Measurements from ENCODE around the gene C12orf56. TPM values are rescaled to one million over a fixed set of nuclear protein-coding genes. Genes with fewer than 3 reads are reported as not detected.
A peak's percentile ranks its signal among the peaks of the same experiment; 100 is the strongest.
"Not testable (repeated sequence)": the region's sequence is repeated elsewhere in the genome, so short reads cannot be mapped to it uniquely, and the experiment has no call there.

C12orf56 gene
- total RNA-seq, 1 donor from 2014 or later = 3.3 TPM

DNA sequence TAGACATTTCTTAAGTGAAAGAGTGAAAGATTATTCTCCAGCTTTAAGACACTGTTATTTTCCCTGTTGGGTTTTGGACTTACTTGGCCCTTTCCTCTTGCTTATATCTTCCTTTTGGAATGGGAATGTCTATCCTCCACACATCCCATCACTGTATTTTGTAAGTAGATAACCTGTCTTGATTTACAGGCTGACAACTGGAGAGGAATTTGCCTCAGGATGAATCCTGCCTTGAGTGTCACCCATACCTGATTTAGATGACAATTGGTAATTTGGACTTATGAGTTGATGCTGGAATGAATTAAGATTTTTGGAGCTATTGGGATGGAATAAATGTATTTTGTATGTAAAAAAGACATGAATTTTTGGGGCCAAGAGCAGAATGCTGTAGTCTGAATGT lies 94.3 kb downstream of the C12orf56 start:
- no peak for ATAC-seq

DNA sequence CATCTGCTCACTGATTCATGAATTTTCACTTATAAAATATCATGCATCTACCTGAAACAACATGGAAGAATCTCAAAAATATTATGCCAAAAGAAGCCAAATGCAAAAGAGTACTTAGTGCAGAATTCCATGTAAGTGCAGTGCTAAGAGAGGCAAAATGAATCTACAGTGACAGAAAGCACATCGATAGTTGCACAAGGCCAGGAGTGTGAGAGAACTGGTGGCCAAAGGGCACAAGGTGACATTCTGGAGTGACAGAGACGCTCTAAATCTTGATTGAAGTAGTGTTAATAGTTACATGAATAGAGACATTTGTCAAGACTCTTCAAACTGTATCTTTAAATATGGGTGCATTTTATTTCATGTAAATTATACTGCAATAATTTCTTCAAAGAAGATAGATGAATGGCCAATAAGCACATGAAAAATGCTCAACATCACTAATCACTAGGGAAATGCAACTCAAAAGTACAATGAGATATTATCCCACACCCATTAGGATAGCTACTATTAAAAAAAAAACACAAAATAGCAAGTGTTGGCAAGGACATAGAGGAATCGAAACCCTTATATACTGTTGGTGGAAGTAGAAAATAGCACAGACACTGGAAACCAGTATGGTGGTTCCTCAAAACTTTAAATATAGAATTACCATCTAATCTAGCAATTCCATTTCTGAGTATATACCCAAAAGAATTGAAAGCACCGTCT lies 96.7 kb downstream of the C12orf56 start:
- ATAC-seq = no peak

DNA sequence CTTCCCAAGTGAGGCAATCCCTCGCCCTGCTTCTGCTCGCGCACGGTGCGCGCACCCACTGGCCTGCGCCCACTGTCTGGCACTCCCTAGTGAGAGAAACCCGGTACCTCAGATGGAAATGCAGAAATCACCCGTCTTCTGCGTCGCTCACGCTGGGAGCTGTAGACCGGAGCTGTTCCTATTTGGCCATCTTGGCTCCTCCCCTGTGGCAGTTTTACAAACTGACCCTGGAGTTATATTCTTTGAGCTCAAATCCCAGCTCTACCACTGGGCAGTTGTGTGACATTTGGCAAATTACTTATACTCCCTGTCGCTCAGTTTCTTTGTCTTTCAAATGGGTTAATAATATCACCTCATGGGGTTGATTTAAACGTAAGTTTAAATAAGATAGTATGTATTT lies 97.4 kb downstream of the C12orf56 start:
- ATAC-seq = not testable (repeated sequence)

DNA sequence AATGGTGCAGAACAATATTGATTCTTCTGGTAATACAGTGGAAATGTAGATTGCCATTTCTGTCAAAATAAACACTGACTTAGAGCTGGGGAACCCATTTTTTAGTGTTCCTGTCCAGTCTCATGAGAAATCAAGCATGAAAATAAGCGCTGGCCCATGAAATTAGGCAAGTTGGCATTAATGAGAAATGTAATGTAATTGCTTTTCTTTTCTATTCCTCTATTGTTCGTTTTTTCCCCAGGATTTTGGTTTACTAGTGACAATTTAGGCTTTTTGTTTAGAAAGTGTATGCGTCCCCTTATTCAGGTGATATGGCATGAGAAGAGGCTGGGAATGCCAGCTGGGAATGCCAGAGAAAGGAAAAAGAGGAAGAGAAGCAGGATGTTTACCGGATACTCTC lies 104.0 kb downstream of the C12orf56 start:
- ATAC-seq = no peak

DNA sequence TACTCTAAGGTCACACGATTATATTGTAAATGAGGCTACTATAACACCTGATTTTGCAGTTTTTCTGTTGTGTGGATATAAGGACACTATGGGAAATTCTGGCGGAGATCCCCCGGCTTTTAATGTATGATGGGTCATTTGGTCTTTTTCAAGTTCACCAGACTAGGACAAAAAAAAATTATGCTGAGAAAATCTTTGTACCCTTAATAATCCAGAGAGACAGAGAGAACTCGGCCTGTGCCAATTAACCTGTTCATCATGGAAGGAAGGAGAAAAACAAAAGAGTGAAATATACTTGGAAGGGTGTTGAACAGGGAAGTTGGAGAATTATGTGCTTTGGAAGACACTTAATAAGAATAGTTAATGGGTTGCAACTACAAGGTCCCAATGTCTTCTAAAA lies 106.3 kb downstream of the C12orf56 start:
- no peak for ATAC-seq

DNA sequence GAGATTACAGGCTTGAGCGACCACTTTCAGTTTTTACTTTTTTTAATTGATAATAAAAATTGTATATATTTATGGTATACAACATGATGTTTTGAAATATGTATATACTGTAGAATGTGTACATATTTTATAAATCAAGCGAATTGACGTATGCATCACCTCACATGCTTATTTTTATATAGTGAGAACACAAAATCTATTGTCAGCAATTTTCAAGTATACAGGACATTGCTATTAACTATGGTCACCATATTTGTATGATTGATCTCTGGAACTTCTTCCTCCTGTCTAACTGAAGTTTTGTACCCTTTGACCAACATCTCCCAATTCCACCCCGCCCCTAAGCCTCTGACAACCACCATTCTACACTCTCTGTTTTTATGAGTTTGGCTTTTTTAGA lies 112.1 kb downstream of the C12orf56 start:
- no peak for ATAC-seq

DNA sequence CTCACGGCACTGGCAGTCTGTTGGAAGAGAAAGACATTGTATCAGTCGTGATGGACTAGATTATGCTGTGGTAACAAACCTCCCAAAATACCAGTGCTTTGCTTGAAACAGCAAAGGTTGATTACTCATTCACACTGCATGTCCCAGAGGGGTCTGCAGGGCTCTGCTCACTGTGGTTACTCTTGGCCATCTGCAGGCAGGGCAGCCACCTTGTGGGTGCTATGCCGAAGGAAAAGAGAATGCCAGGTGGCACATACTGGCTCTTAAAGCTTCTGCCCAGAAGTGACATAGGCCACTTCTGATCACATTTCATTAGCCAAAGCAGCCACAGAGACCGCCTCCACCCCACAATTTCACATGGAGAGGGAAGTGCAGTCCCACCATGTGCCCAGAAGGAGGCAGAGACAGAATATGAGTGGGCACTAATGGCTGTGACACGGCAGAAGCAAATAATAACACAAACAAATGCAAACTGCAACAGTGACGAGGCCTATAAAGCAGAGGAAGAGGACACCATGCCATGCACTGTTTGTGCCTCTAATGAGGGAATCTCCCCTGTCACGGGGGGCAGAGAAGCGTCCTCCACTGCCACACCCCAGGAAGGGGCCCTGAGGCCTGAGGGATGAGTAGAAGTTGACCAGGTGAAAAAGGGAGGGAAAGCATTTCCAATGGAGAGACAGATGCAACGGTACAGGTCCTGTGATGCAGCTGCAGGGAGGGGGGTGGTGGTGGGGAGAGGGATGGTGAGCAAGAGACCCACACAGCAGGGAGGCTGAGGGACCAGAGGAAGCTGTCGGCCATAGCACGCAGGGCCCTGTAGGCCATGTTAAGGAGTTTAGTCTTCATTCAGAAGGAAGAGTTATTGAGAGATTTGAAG lies 116.8 kb downstream of the C12orf56 start:
- peak; percentile 66 for ATAC-seq

DNA sequence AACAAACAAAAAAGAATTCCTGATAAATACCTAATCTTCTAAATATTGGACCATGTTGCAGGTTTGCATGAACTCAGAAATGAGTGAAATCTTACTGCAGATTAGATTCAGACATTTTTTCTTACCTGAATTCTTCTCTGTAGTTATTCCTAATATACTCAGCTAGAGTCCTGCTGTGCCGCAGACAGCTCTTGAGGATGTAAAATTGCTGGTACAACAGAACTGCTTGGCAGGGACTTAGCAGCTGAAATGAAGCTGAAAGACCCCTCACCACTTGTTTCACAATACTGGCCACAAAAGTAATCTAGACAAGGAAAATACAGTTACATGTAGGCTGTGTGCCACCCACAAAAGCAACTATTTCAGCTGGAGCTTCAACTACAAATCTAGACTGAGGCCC lies 120.1 kb downstream of the C12orf56 start:
- no peak for ATAC-seq

DNA sequence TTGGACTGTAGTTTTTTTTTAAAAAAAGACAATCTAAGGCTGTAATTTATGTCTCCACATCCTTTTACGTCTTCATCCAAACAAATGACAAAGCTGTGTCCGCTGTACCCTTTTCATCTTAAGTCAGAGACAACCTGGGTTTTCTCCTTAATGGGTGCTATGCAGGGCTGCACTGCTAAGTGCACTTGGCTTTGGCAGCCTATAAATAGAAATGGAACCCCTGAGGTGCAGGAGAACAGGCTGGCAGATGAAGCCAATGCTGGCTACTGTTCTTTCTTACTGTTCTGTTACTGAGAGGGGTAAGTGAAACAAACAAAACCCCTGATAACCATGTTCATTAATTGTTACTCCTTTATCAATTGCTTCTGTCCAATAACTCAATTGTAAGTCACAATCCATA lies 121.4 kb downstream of the C12orf56 start:
- ATAC-seq = no peak

DNA sequence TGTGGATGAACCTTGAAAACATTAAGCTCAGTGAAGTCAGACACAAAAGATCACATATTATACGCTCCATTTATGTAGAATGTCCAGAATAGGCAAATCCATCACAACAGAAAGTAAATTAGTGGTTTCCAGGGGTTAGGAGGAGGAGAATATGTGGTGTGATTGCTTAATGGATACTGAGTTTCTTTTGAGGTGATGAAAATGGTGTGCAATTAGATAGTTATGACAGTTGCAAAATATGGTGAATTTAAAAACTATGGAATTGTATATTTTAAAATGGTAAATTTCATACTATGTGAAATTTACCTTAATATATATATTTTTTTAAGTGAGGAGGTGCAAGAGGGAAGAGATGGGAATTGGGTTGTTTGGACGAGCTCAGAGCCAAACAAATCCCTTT lies 122.1 kb downstream of the C12orf56 start:
- no peak for ATAC-seq

DNA sequence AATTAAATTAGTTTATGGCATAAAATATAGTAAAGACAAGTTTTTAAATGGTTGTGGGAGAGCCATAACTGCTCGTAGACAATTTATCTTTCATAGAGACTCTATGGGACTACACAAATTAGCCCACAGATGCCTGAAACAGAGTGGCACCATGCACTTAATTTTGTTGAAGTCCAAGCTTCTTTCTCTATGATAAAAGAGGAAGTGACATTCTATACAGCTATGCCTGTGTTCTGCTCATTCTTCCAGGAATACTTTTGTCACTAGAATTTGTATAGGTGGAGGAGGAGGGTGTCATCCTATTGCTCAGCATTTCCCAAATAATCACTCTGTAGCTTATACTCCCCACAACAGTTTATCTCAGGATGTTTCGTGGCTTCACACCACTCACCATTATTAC lies 124.7 kb downstream of the C12orf56 start:
- ATAC-seq = no peak

DNA sequence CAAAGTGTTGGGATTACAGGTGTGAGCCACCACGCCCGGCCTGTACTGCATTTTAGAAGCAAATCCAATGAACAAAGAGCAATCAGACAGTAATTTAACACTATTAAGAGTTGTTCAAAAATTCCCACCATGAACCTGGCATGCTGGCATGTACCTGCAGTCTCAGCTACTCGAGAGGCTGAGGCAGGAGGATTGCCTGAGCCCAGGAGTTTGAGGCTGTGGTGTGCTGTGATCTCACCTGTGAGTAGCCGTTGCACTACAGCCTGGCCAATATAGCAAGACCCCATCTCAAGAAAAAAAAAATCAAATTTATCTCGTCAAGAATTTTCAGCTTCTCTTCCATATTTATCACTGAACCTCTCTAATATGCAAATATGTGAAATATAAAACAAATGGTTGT lies 128.7 kb downstream of the C12orf56 start:
- ATAC-seq = no peak

DNA sequence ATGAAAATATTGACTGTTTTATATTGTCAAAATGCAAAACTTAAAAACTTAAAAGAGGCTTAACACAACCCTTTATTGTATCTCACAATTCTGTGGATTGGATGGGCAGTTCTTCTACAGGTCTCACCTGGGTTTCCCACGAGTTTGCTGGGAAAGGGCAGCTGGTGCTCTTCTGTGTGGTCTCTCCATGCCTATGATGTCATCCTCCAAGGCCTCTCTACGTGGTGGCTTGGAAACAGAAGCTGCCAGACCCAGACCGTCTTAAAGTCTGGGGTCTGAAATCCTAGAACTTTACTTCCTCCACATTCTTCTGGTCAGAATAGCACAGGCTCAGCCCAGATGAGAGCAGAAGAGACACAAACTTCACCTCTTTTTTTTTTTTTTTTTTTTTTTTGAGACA lies 132.0 kb downstream of the C12orf56 start:
- no peak for ATAC-seq

DNA sequence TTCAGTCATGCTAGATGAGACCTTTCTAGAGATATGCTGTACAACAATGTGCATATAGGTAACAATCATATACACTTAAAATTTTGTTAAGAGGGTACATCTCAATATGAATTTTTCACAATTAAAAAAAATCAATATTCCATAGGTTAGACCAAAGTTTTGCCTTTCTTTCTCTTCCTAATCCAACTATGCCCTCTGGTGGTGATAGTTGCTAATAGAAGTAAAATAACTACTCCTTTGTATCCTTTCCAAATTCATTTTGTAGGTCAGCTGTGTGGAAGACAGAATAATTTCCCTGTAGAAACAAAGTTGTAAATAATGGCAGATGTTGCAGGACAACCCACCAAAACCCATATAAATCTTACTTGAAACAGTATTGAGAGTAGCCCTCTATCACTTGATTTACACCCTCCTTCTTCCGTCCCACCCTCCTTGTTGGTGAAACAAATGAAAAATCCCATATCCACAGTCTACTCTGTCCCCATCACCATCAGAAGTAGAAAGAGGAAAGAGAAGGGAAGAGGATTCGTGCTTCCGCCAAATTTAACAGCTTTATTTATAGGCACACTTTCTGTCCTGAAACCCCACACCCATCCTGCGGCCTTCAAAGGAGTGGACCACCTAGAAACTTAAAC lies 134.3 kb downstream of the C12orf56 start:
- peak; percentile 50 for ATAC-seq

DNA sequence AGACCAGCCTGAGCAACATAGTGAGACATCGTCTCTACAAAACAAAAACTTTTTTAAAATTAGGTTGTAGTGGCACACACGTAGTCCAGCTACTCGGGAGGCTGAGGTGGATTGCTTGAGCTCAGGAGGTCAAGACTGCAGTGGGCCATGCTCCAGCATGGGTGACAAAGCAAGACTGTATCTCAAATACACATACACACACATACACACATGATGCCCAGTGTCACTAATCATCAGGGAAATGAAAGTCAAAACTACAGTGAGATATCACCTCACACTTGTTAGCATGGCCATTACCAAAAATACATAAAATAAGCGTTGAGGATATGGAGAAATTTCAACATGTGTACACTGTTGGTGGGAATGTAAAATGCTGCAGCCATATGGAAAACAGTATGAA lies 135.3 kb downstream of the C12orf56 start:
- ATAC-seq = no peak

DNA sequence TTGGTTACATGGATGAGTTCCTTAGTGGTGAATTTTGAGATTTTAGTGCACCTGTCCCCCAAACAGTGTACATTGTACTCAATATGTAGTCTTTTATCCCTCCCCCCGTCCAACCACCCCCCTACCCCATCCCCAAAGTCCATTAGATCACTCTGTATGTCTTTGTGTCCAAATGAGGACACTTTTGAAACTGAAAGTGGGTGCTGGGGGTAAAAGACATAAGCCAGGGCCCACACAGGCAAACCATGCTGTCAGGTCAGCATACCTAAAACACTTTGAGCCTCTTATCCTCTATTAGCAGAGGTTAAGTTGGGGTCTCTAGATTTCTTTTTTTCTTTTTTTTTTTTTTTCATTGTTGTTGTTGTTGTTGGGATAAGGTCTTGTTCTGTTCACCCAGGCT lies 137.2 kb downstream of the C12orf56 start:
- ATAC-seq = no peak

DNA sequence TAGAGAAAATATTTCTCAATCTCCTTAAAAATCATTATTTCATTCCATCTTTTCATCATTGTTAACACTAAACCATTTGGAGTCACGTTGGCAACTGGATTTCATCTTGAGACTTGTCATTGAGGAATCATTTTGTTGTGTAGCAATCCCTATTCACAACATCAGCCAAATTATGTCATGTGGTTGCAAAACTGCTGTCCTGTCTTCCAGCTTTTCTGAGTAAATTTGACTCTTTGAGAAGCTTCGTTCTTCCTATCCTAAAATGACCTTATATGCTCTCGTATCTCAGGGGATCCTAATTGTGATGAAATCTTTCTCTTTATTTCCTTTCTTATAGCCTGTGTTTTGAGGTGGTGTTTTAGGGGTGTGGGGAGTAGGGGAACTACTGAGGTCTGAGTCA lies 137.9 kb downstream of the C12orf56 start:
- no peak for ATAC-seq

DNA sequence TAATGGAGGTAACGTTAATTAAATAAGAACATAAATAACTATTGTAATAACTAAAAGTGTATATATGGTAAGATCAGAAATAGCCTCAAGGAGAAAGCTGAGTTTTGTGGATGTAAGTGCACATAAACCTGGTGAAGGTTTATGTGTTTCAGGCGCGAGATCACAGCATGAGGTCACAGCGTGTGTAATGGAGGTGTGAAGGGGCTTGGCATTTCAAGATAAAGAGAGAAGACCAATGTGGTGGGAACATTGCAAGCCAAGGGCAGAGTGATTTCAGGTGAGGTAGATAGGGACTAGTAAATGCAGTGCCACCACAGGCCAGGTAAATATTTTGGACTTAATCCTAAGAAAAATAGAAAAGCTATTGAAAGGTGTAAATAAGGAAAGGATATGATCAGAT lies 146.7 kb downstream of the C12orf56 start:
- ATAC-seq = no peak

DNA sequence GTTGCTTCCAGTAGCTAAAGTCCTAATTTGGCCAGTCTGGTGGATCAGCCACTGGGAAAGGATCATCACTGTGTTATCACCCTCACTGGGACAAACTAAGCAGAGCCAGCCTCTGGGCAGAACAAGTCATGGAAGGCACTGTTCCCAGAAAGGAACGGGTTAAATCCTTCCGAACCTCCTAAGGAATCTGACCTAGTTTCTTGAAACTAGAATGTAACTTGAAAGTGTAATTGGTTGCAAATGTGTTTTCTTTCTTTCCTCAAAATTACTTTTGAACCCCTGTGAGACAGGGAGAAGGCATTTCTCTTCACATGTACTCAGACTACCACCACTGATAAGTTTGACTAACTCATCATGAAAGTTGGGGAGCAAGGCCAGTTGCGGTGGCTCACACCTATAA lies 149.8 kb downstream of the C12orf56 start:
- ATAC-seq = no peak

DNA sequence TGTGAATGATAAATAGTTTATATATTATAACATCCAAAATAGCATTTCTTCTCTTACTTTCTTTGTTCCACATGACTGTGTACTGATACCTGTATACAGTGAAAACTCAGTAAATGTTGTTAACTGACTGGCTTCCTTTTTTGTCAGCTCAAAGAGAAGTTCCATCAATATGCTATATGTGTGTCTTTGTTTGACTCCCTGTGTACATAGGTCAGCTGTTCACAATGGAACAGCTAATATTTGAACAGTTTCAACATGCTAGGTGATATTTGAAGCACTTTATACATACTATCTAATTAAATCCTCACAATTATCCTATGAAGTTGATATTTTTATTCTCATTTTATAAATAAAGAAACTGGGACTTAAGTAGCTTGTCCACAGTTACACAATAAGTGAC lies 153.2 kb downstream of the C12orf56 start:
- no peak for ATAC-seq

DNA sequence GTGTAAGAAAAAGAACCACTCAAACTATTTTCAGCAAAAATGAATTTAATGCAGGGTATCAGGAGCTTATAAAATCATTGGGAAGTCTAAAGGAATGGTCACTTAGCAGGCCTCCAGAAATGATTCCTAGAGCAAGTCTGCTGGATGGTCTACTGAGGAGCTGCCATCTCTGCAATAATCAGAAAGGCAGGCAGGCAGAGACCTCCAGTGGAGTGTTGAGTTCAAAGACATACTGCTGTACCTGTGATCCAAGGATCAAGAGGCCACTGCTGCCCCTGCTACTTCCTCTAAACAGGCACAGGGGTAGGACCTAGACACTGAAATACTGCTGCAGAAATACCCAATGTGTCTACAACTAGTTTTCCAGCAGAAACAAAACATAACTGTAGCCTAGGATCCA lies 154.0 kb downstream of the C12orf56 start:
- peak; percentile 20 for ATAC-seq

DNA sequence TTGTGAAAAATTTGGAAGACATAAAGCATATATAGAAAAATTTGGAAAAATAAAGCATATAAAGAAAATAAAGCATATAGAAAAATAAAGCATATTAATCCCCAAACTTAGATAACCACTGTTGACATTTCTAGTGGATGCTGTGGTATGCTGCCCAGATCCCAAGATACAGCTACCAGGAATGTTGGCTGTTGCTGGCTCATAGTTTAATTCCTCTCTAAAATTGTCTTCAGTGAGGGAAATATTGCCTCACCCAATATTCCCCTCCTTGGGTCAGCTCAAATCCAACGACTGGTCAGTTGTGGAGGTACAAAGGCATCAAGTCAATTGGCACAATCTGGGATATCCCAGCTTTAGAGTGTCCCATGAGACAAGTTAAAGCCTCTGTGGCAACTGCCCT lies 158.4 kb downstream of the C12orf56 start:
- no peak for ATAC-seq

DNA sequence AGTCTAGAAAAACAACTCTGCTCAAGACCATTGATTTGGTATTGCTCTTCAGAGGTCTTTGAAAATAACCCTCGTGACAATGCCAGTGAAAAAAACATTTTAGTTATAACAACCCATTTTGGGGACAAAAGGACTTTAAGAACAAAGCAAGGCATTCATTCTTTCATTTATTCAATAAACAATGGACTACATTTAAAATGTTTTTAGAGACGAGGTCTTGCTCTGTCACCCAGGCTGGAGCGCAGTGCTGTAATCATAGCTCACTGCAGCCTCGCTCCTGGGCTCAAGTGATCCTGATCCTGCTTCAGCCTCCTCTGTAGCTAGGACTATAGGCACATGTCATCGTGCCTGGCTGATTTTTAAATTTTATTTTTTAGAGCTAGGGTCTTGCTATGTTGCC lies 160.8 kb downstream of the C12orf56 start:
- ATAC-seq = no peak

DNA sequence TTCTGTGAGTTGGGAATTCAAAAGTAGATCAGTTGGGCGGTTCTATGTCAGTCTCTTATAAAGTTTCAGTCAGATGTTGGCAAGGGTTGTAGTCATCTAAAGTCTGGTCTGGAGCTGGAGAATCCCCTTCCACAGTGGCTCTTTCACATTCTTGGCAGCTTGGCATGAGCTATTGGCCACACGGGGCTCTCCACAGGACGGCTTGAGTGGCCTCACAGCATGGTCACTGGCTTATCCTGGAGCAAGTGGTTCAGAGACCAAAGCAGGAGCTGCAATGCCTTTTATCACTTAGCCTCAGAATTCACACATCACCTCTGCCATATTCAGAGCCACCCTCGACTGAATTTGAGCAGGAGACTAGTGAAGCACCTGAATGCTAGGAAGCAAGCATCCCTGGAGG lies 161.3 kb downstream of the C12orf56 start:
- no peak for ATAC-seq

All from esophagus mucosa (tissue), 1 donor.